NT2/D1 (cell line): ENCODE data around the gene HIC1.

Experiments
- DNase-seq: peaks from one replicate; pipeline ENCODE4 v3.0.0-alpha.2; 2011; ENCODE audit warnings: low read depth, low spot score
- H3K27me3 ChIP-seq: 2 replicates; pipeline ENCODE4 v1.6.0; 2011; ENCODE audit warnings: mild to moderate bottlenecking; ENCODE audit not compliant: insufficient read length, insufficient read depth
- H3K36me3 ChIP-seq: 2 replicates; pipeline ENCODE4 v1.6.1; 2011; ENCODE audit warnings: mild to moderate bottlenecking, low read length, mixed read lengths; ENCODE audit not compliant: insufficient read depth, insufficient read length
- H3K4me1 ChIP-seq: 2 replicates; pipeline ENCODE4 v1.5.1; 2011; ENCODE audit not compliant: insufficient read depth, insufficient read length
- H3K4me3 ChIP-seq: 2 replicates; pipeline ENCODE4 v1.5.1; 2011; ENCODE audit warnings: low read depth; ENCODE audit not compliant: insufficient read length
- H3K9ac ChIP-seq: 2 replicates; pipeline ENCODE4 v1.6.0; 2011; ENCODE audit warnings: low read depth; ENCODE audit not compliant: insufficient read length
- H3K9me3 ChIP-seq: 2 replicates; pipeline ENCODE4 v1.5.1; 2011; ENCODE audit warnings: mild to moderate bottlenecking, low read length; ENCODE audit not compliant: insufficient read depth
- SUZ12 ChIP-seq: IDR thresholded peaks from 2 replicates; pipeline ENCODE4 v1.6.1; 2011; ENCODE audit not compliant: insufficient read length, insufficient read depth; ENCODE audit errors: extremely low read depth
- YY1 ChIP-seq: IDR thresholded peaks from 2 replicates; pipeline ENCODE4 v1.6.1; 2011; ENCODE audit not compliant: insufficient read length, insufficient read depth
- ZNF274 ChIP-seq: IDR thresholded peaks from 2 replicates; pipeline ENCODE4 v1.6.1; 2011; ENCODE audit warnings: mild to moderate bottlenecking, low read depth, low read length

HIC1 gene

DNA sequence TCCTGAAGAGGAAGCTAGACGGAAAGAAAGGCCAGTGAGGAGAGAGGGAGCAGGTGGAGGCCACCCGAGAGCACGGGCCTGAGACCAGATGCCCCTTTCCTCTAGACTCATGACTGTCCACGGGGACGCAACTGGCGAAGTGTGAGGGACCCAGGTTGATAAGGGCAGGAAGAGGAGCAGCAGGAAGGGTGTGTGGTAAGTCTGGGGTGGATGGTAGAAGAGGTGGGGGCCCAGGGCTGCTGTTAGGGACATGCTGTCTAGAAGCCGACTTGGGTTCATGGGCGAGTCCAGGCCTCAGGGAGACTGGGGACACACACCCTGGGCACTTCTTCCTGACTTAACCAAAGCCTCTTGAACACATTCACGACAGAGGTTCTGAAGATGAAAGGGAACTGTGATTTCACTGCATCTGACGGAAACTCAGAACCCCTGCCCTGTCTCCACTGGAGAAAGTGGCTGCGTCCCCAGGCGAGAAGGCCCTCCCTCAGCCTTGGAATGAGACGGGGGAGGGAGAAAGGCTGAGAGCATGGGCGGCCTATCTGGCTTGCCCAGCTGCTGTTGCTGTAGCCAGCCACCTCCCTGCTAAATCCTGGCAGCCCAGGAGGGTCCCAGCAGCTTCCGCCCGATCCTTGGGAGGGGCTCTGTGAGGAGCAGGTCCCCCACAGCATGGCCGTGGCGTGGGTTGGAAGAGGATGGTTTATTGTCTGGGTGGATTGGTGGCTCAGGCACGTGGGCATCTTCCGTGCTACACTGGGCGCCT is 6.0 kb downstream of the HIC1 start:
- Histone ChIP-seq H3K4me3 (no peak overlapping the region), H3K9me3 (peaks cover 7% of the 10 kb centered on the region; the same call in 1 of the 2 replicates), H3K36me3 (peaks cover 33% of the 10 kb centered on the region), H3K27me3 (peaks cover 18% of the 10 kb centered on the region), H3K4me1 (peaks cover 28% of the 10 kb centered on the region), H3K9ac (no peak overlapping the region)
- DNase-seq: no peak
- TF ChIP-seq YY1: no peak
- TF ChIP-seq SUZ12: no peak
- no peak for TF ChIP-seq ZNF274

DNA sequence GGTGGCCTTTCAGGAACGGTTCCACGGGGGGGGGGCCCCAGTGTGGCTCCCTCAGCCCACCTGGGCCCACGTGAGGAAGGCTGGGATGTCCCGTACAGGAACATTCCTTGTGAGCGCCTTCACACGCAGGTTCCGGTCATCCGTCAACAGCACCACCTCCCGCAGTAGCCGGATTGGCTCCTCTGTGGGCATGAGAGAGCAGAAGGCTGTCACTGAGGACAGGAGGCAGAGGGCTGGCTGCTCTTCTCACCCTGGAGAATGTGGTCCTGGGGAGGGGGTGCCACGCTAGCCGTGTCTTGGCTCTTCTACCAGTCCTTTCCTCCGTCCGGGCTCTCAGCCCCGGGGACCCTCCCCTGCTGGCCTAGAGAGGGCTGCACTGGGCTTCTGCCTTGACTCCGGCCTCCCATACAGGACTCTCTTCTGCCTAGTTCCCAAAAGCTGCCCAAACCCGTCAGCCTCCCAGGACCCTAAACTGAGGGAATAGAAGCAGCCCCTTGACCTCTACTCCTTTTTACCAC is 6.6 kb downstream of the HIC1 start:
- H3K4me3 ChIP-seq: no peak overlapping the region
- no peak for DNase-seq
- H3K4me1 ChIP-seq: peaks cover 30% of the 10 kb centered on the region
- H3K27me3 ChIP-seq: peaks cover 12% of the 10 kb centered on the region
- H3K36me3 ChIP-seq: peaks cover 37% of the 10 kb centered on the region
- H3K9me3 ChIP-seq: peaks cover 7% of the 10 kb centered on the region; the same call in 1 of the 2 replicates
- no peak overlapping the region for H3K9ac ChIP-seq
- TF ChIP-seq ZNF274 (no peak), SUZ12 (no peak), YY1 (no peak)

DNA sequence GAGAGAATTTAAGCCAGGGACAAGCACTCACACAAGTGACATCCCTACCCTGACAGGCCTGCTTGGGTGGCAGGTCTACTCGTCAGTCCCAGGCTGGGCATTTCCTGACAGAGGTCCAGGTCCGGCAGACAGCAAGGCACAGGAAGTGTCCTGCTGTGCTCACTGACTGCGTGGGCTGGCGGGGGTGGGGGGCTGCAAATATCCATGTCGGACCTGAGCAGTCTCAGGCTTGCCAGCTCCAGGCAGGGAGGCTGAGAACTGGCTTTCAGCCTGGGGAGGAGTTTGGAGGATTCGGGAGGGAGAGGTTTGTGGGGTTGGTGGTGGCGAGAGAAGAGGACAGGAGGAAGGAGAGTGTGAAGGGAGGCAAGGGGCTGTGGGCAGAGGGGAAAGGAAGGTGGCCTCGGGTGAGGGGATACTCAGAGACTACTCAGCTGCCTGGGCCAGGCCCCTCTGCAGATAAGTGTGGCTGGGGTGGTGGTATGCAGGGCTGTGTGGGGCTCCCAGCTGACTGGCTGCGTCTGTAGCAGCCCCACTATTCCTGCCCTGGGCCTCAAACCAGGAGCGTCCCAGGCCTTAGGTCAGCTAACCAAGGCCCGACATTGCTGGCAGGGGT is 7.8 kb downstream of the HIC1 start:
- peaks cover 33% of the 10 kb centered on the region for H3K4me1 ChIP-seq
- DNase-seq: no peak
- peaks cover 6% of the 10 kb centered on the region; the same call in 1 of the 2 replicates for H3K9me3 ChIP-seq
- H3K36me3 ChIP-seq: peaks cover 33% of the 10 kb centered on the region
- TF ChIP-seq ZNF274: no peak
- no peak for TF ChIP-seq SUZ12
- no peak for TF ChIP-seq YY1
- peaks cover 7% of the 10 kb centered on the region for H3K27me3 ChIP-seq
- no peak overlapping the region for H3K4me3 ChIP-seq
- peak overlapping the region; percentile 50 for H3K9ac ChIP-seq

DNA sequence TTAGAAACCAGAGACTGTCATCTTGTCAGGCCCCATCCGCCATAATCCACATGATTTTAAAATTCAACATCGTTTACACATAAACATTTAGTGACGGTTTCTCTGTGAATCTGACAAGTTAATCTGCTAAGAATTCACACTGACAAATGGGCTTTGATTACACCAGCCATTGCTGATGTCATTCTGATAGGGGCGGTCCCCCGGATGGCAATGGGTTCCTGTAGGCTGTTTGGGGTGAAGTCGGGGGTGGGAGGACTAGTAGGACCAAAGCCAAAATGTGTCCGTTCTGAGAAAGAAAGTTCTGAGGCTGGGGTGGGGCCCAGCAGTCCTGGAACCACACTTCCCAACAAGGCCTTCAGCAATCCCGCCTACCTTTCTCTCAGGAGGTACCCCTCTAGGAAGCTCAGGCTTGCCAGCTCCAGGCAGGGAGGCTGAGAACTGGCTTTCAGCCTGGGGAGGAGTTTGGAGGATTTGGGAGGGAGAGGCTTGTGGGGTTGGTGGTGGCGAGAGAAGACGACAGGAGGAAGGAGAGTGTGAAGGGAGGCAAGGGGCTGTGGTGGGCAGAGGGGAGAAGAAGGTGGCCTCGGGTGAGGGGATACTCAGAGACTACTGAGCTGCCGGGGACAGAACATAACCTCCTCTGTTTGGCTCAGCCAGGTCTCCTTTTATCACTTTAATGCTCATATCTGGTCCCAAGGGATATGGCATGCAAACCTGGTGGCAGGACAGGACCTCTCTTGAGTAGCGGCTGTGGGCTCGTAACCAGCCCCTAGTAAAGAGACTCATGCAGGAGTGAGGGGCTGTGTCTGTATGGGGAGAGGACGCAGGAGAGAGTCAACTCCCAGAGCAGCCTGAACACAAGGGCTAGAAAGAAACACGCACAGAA is 8.6 kb downstream of the HIC1 start:
- Histone ChIP-seq H3K4me1 (peaks cover 39% of the 10 kb centered on the region), H3K36me3 (peaks cover 25% of the 10 kb centered on the region), H3K9ac (no peak overlapping the region), H3K27me3 (peaks cover 2% of the 10 kb centered on the region), H3K4me3 (no peak overlapping the region), H3K9me3 (no peaks in the 10 kb centered on the region)
- DNase-seq: no peak
- TF ChIP-seq YY1 (no peak), ZNF274 (no peak), SUZ12 (no peak)

DNA sequence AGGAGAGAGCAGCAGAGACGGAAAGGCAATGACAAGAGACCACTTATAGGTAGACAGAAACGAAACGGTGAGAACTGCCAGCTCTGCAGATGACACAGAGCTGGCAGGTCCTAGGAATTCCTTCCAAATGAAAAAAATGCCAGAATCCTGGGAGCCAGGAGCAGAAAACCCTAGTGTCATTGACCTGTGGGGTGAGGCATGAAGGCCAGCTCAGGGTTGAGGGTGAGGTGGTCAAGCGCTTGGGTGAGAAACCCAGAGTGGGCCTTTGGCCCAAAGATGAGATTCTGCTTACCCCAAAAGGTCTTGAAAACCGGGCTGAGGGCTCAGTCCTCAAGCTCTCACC is 9.2 kb downstream of the HIC1 start:
- no peak for TF ChIP-seq YY1
- TF ChIP-seq SUZ12: no peak
- TF ChIP-seq ZNF274: no peak
- peaks cover 2% of the 10 kb centered on the region for H3K27me3 ChIP-seq
- no peak overlapping the region for H3K9ac ChIP-seq
- H3K4me1 ChIP-seq: peaks cover 40% of the 10 kb centered on the region
- peaks cover 22% of the 10 kb centered on the region for H3K36me3 ChIP-seq
- H3K4me3 ChIP-seq: no peak overlapping the region
- no peak for DNase-seq
- H3K9me3 ChIP-seq: no peaks in the 10 kb centered on the region

DNA sequence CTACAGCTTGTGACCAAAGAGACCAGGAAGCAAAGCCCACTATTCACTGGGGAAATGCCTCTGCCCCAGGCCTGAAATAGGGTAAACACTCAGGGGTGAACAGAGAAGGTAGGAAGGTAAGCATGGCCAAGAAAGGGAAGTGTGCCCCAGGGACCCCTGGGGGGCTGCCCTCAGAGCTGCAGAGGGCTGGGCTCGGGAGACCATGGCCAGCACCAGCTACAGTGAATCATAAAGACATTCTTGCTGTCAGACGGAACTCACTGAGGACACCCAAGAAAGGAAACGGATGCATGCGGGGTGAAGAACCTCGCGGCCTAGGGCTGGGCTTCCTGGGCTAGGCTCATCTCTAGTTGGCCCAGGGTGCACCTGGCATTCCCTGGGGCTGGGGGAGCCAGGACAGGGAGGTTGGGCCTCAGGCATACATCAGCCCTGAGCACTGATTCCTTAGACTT is 9.6 kb downstream of the HIC1 start:
- H3K27me3 ChIP-seq: peaks cover 2% of the 10 kb centered on the region
- peaks cover 22% of the 10 kb centered on the region for H3K36me3 ChIP-seq
- H3K9me3 ChIP-seq: no peaks in the 10 kb centered on the region
- DNase-seq: no peak
- no peak for TF ChIP-seq YY1
- no peak for TF ChIP-seq SUZ12
- TF ChIP-seq ZNF274: no peak
- no peak overlapping the region for H3K4me3 ChIP-seq
- peaks cover 40% of the 10 kb centered on the region for H3K4me1 ChIP-seq
- no peak overlapping the region for H3K9ac ChIP-seq
